ENCODE data around the gene FGF1. TPM values are rescaled to one million over a fixed set of nuclear protein-coding genes. Genes with fewer than 3 reads are reported as not detected.
"Not testable (repeated sequence)": the region's sequence is repeated elsewhere in the genome, so short reads cannot be mapped to it uniquely, and the experiment has no call there.

Gene FGF1
- total RNA-seq, 1 experiment from 2014 or later = not detected

GRCh38 chr5:142652563-142652962, 33.3 kb downstream of the FGF1 start:
- Histone ChIP-seq H3K27ac (no peak overlapping the region), H3K36me3 (no peaks in the 10 kb centered on the region), H3K4me1 (no peaks in the 10 kb centered on the region), H3K4me3 (no peak overlapping the region), H3K9me3 (replicated peaks) (0 out of 2 replicates have a peak, but pooled peaks cover 3% of the 10 kb centered on the region), H3K27me3 (peaks cover 16% of the 10 kb centered on the region; the same call in 1 of the 2 replicates)
- DNase-seq = no peak

GRCh38 chr5:142650881-142651280, 35.0 kb downstream of the FGF1 start:
- H3K9me3 ChIP-seq (replicated peaks) = 0 out of 2 replicates have a peak, but pooled peaks cover 3% of the 10 kb centered on the region
- no peak for DNase-seq

GRCh38 chr5:142650060-142650459, 35.8 kb downstream of the FGF1 start:
- H3K4me3 ChIP-seq = no peak overlapping the region
- H3K27ac ChIP-seq = no peak overlapping the region
- no peaks in the 10 kb centered on the region for H3K36me3 ChIP-seq
- no peaks in the 10 kb centered on the region for H3K4me1 ChIP-seq
- 0 out of 2 replicates have a peak, but pooled peaks cover 3% of the 10 kb centered on the region for H3K9me3 ChIP-seq (replicated peaks)
- no peak for DNase-seq
- peaks cover 11% of the 10 kb centered on the region; the same call in 1 of the 2 replicates for H3K27me3 ChIP-seq

More at GRCh38 chr5:142650881-142651280, 35.0 kb downstream of the FGF1 start:
- Histone ChIP-seq H3K27me3 (peaks cover 16% of the 10 kb centered on the region; the same call in 1 of the 2 replicates), H3K4me1 (no peaks in the 10 kb centered on the region), H3K4me3 (no peak overlapping the region), H3K36me3 (no peaks in the 10 kb centered on the region), H3K27ac (no peak overlapping the region)

- not testable (repeated sequence) for H3K4me3 ChIP-seq; DNase-seq; H3K27ac ChIP-seq; H3K9me3 ChIP-seq (replicated peaks); H3K36me3 ChIP-seq; H3K27me3 ChIP-seq; H3K4me1 ChIP-seq
Observed at GRCh38 chr5:142648108-142648507, 37.8 kb downstream of the FGF1 start.

GRCh38 chr5:142645456-142645855, 40.4 kb downstream of the FGF1 start:
- Histone ChIP-seq H3K4me1 (no peaks in the 10 kb centered on the region), H3K4me3 (no peak overlapping the region), H3K27ac (no peak overlapping the region), H3K9me3 (replicated peaks) (0 out of 2 replicates have a peak, but pooled peaks cover 3% of the 10 kb centered on the region), H3K36me3 (no peaks in the 10 kb centered on the region), H3K27me3 (no peaks in the 10 kb centered on the region)
- DNase-seq = no peak

GRCh38 chr5:142644640-142645361, 41.1 kb downstream of the FGF1 start:
- Histone ChIP-seq H3K4me1 (no peaks in the 10 kb centered on the region), H3K9me3 (replicated peaks) (0 out of 2 replicates have a peak, but pooled peaks cover 3% of the 10 kb centered on the region), H3K36me3 (no peaks in the 10 kb centered on the region), H3K27me3 (no peaks in the 10 kb centered on the region), H3K27ac (no peak overlapping the region), H3K4me3 (no peak overlapping the region)
- no peak for DNase-seq

- Histone ChIP-seq H3K27me3 (no peaks in the 10 kb centered on the region), H3K4me3 (no peak overlapping the region), H3K27ac (no peak overlapping the region), H3K4me1 (no peaks in the 10 kb centered on the region), H3K9me3 (replicated peaks) (0 out of 2 replicates have a peak, but pooled peaks cover 3% of the 10 kb centered on the region), H3K36me3 (no peaks in the 10 kb centered on the region)
- DNase-seq = no peak
Observed at GRCh38 chr5:142644127-142644526, 41.8 kb downstream of the FGF1 start.

- H3K36me3 ChIP-seq = no peaks in the 10 kb centered on the region
- no peak overlapping the region for H3K27ac ChIP-seq
- H3K4me3 ChIP-seq = no peak overlapping the region
- H3K9me3 ChIP-seq (replicated peaks) = 0 out of 2 replicates have a peak, but pooled peaks cover 3% of the 10 kb centered on the region
- no peaks in the 10 kb centered on the region for H3K27me3 ChIP-seq
- DNase-seq = no peak
- no peaks in the 10 kb centered on the region for H3K4me1 ChIP-seq
Observed at GRCh38 chr5:142643634-142644033, 42.3 kb downstream of the FGF1 start.

GRCh38 chr5:142642427-142642826, 43.5 kb downstream of the FGF1 start:
- H3K36me3 ChIP-seq = no peaks in the 10 kb centered on the region
- no peak overlapping the region for H3K4me3 ChIP-seq
- H3K9me3 ChIP-seq (replicated peaks) = no peaks in the 10 kb centered on the region
- no peak overlapping the region for H3K27ac ChIP-seq
- H3K4me1 ChIP-seq = 0 out of 2 replicates have a peak, but pooled peaks cover 4% of the 10 kb centered on the region
- no peak for DNase-seq
- H3K27me3 ChIP-seq = no peaks in the 10 kb centered on the region

- H3K36me3 ChIP-seq = no peaks in the 10 kb centered on the region
- no peak for DNase-seq
- H3K27ac ChIP-seq = no peak overlapping the region
- H3K4me3 ChIP-seq = no peak overlapping the region
- H3K9me3 ChIP-seq (replicated peaks) = no peaks in the 10 kb centered on the region
- no peaks in the 10 kb centered on the region for H3K27me3 ChIP-seq
- H3K4me1 ChIP-seq = 0 out of 2 replicates have a peak, but pooled peaks cover 4% of the 10 kb centered on the region
Observed at GRCh38 chr5:142641711-142642110, 44.2 kb downstream of the FGF1 start.

- H3K27me3 ChIP-seq = no peaks in the 10 kb centered on the region
- no peaks in the 10 kb centered on the region for H3K9me3 ChIP-seq (replicated peaks)
- no peak for DNase-seq
- no peak overlapping the region for H3K27ac ChIP-seq
- no peaks in the 10 kb centered on the region for H3K36me3 ChIP-seq
- no peak overlapping the region for H3K4me3 ChIP-seq
- H3K4me1 ChIP-seq = 0 out of 2 replicates have a peak, but pooled peaks cover 4% of the 10 kb centered on the region
Observed at GRCh38 chr5:142640316-142641005, 45.4 kb downstream of the FGF1 start.

GRCh38 chr5:142639455-142639854, 46.4 kb downstream of the FGF1 start:
- H3K27ac ChIP-seq = no peak overlapping the region
- H3K4me3 ChIP-seq = no peak overlapping the region
- 0 out of 2 replicates have a peak, but pooled peaks cover 4% of the 10 kb centered on the region for H3K4me1 ChIP-seq
- H3K27me3 ChIP-seq = no peaks in the 10 kb centered on the region
- H3K9me3 ChIP-seq (replicated peaks) = no peaks in the 10 kb centered on the region
- DNase-seq = no peak
- H3K36me3 ChIP-seq = no peaks in the 10 kb centered on the region

- no peak overlapping the region for H3K4me3 ChIP-seq
- no peak overlapping the region for H3K27ac ChIP-seq
Observed at GRCh38 chr5:142637871-142638270, 48.0 kb downstream of the FGF1 start.

GRCh38 chr5:142636698-142637324, 49.1 kb downstream of the FGF1 start:
- no peaks in the 10 kb centered on the region for H3K27me3 ChIP-seq
- no peak for DNase-seq
- H3K9me3 ChIP-seq (replicated peaks) = no peaks in the 10 kb centered on the region
- H3K4me3 ChIP-seq = no peak overlapping the region
- no peaks in the 10 kb centered on the region for H3K36me3 ChIP-seq
- no peak overlapping the region for H3K27ac ChIP-seq
- 0 out of 2 replicates have a peak, but pooled peaks cover 4% of the 10 kb centered on the region for H3K4me1 ChIP-seq

More at GRCh38 chr5:142637871-142638270, 48.0 kb downstream of the FGF1 start:
- no peaks in the 10 kb centered on the region for H3K36me3 ChIP-seq
- no peaks in the 10 kb centered on the region for H3K9me3 ChIP-seq (replicated peaks)
- no peaks in the 10 kb centered on the region for H3K27me3 ChIP-seq
- H3K4me1 ChIP-seq = 0 out of 2 replicates have a peak, but pooled peaks cover 4% of the 10 kb centered on the region
- DNase-seq = no peak

GRCh38 chr5:142636093-142636492, 49.8 kb downstream of the FGF1 start:
- Histone ChIP-seq H3K36me3 (no peaks in the 10 kb centered on the region), H3K27ac (no peak overlapping the region)

More at GRCh38 chr5:142636093-142636492, 49.8 kb downstream of the FGF1 start:
- DNase-seq = no peak
- H3K4me1 ChIP-seq = 0 out of 2 replicates have a peak, but pooled peaks cover 4% of the 10 kb centered on the region
- no peaks in the 10 kb centered on the region for H3K27me3 ChIP-seq
- no peaks in the 10 kb centered on the region for H3K9me3 ChIP-seq (replicated peaks)
- no peak overlapping the region for H3K4me3 ChIP-seq
